GM19328 (cell line): ENCODE results near the gene PDE3B.
A peak's percentile ranks its signal among the peaks of the same experiment; 100 is the strongest.
"Not testable (repeated sequence)": the region's sequence is repeated elsewhere in the genome, so short reads cannot be mapped to it uniquely, and the experiment has no call there.

ENCODE experiments used
- ATAC-seq: cut with Tn5 transposase; IDR thresholded peaks from one replicate; pipeline ENCODE4 v1.9.1; 2021; ENCODE audit warnings: mild to moderate bottlenecking, moderate library complexity; ENCODE audit not compliant: unreplicated experiment

The PDE3B gene

DNA sequence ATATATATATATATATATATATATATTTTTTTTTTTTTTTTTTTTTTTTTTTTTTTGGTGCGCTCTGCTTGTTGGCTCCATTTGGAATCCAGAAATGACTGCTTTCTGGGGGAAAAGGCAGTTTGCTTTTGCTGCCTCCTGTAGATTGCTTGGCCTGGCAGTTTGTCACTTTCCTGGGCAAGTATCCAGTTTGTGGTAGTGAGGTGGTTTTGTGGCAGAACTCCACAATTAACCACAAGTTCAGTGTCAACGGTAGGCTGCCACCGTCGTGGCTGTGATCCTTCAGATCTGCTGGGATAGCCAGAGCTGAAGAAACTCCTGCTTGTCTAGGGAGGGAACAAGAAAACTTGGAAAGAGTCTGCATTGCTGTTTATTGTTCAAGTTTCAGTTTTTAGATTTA lies 5.0 kb upstream of the PDE3B start:
- ATAC-seq: no peak

DNA sequence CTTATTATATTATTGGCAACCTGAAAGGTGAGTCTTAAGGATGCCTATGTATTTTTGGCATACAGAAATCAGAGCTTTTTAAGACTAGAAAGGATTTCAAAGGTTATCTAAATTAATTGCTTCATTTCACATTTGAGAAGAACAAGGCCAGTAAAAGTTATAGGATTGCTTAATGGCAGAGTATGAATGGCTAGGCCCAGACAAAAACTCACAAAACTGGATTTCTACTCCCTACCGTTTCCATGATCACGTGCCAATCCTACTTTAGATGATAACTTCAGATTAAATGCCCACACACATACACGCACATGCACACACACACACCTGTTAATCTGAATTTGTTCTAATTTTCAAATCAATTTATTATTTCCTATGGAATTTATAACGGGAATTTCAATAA lies 1.8 kb upstream of the PDE3B start:
- ATAC-seq: no peak

DNA sequence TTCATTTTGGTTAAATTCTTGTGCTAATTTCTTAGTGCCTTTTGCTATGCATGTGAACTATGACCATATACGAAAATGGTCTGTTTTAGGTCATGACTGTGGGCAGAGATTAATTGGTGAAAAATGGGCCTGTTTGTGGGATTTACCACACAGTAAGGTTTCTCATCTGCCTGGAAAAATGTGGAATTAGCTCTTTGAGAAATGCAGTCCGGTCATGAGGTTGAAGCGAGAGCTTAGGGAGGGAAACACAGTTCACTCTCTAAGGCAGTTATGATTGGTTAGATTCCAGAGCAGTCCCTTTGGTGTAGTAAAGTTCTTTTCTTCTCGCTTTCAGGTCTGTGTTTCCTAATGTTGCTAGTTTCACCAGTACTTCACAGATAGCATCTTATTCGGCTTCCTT lies 1.2 kb upstream of the PDE3B start:
- ATAC-seq: no peak

DNA sequence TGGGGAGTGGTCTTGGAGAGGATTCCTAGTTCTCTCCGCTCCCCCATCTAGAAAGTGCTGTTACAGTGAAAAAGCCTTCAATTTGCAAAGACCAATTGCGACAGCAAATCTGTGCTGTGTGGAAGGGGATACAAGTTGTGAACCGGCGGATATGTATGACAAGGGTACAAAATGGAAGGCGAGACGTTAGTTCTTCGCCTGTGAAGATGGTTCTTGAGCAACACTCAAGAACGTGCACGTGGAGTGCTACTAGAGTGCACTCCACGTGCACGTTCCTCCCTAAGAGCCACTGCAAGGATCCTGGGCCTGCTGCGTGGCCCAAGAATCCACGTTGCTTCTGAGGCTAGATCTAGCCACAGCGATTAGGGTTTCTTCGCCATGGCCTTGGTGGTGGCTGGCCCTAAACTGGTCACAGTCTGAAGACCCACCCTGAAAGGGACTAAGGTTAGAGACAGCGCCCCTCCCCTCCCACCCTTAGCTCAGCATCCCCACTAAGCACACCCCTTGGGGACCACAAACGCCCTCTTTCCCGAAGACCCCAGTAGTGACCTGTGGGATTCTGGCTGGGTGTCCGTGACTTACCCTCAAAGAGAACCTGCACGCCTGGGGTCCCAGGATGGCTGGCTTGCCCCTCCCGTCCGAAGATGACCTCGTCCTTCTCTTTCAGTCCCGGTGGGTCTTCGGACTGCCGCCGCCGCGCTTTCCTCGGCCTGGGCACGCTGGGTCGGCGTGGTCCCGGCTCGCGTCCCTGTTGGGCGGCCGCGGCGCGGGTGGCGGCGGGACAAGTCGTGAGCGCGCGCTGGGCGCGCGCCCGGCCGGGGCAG lies 519 bp upstream of the PDE3B start:
- no peak for ATAC-seq

DNA sequence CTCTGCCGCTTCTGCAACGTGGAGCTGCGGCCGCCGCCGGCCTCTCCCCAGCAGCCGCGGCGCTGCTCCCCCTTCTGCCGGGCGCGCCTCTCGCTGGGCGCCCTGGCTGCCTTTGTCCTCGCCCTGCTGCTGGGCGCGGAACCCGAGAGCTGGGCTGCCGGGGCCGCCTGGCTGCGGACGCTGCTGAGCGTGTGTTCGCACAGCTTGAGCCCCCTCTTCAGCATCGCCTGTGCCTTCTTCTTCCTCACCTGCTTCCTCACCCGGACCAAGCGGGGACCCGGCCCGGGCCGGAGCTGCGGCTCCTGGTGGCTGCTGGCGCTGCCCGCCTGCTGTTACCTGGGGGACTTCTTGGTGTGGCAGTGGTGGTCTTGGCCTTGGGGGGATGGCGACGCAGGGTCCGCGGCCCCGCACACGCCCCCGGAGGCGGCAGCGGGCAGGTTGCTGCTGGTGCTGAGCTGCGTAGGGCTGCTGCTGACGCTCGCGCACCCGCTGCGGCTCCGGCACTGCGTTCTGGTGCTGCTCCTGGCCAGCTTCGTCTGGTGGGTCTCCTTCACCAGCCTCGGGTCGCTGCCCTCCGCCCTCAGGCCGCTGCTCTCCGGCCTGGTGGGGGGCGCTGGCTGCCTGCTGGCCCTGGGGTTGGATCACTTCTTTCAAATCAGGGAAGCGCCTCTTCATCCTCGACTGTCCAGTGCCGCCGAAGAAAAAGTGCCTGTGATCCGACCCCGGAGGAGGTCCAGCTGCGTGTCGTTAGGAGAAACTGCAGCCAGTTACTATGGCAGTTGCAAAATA lies 816 bp downstream of the PDE3B start:
- ATAC-seq: peak; percentile 43

DNA sequence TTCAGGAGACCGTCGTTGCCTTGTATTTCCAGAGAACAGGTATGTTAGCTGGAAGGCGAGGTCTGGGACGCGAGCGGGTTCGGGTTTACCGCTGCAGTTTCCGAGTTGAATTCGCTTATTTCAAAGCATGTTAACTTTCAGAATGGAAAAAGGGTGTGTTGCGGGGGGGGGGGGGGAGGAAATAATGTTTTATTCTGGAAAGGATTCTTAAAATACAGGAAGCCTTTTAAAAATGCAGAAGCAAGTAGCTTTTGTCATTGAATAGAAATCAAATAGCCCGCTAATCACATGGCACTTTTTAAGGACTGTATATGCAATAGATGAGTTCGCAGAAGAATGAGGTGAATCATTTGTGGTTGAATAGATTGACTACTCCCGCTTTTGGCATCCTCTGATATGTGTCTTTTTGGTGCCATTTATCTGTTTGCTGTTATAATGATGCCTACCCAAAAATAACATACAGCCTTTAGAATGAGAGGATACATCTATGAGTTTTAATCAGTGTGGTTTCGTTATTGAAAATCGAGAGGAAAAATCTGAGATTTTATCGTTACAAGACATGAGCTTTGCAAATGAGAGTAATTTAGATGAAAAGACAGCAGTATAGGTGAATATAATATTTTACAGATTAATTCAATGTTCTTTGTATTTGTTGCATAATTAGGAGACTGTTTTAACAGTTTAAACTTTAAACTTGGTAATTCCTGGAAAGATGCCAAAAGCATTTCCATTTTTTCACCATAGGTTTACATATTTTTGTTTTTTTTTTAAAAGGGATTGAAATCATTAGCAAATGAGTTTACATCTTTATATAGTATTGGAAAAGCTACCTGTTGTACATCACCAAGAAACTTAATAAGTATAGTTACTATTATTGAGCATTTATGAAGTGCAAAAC lies 1.7 kb downstream of the PDE3B start:
- ATAC-seq: no peak

DNA sequence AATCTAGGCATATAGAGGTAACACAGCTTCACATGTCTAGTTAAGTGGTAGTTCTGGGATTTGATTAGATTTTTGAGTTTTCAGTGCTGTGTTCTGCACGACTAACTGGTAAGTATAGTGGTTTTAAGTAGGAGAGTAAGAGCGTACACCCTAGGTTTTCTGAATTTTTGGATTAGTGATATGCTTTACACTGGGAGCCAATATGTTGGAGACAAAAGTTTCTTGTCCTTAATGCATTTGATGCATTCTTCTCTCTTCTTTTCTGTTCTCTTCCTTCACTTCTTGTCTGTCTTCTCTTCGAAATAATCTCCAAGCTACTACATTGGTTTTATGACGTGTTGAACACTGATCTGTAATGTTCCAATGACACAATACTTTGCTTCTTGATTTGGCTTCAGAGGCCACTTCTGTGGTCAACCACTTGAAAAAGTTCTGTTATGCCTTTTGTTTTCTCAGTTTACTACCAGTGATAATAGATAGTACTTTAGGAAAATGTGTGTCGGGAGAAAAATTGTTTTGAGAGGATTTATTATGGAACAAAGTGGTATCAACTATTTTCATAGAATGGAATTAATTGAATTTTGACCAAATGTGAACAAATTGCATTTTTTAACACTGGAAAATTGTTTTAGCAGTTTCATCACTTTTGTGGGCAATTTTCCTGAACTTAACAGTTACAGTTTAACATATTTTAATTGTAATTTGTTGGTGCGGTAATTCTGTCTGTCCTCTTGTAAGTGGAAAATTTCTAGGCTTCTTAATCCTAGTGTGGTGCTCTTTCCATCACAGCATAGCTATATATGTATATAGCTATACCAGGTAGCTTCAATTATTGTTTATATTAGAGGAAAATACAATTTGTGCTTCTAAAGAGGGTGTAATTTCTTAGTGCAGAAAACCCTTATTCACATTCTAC lies 2.6 kb downstream of the PDE3B start:
- no peak for ATAC-seq

DNA sequence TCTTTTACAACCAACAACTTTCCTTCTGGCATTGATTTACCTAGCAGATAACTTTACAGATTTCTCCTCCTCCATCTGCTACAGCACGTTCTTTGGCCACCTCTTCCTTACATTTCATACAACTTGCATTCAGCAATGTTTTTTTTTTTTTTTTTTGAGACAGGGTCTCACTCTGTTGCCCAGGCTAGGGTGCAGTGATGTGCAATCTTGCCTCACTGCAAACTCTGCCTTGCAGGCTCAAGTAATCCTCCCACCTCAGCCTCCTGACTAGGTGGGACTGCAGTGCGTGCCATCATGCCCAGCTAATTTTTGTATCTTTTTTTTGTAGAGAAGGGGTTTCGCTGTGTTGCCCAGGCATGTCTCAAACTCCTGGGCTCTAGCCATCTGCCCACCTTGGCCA lies 6.5 kb downstream of the PDE3B start:
- no peak for ATAC-seq

DNA sequence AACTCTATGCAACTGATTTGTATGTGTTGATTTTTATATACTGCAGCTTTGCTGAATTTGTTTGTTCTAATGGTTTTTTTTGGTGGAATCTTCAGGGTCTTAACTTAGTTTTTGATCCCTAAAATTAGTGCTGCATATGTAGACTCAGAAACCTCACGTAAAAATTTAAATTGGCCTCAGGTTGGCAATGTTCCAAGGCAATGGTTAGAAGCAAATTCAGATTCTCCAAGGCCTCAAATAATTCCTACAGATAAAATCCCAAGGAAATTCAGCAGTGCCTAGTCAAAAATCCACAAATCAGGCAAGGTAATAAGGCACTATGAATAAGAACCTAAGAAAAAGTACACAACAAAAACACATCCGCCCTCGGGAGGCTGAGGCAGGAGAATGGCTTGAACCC lies 9.5 kb downstream of the PDE3B start:
- ATAC-seq: no peak

DNA sequence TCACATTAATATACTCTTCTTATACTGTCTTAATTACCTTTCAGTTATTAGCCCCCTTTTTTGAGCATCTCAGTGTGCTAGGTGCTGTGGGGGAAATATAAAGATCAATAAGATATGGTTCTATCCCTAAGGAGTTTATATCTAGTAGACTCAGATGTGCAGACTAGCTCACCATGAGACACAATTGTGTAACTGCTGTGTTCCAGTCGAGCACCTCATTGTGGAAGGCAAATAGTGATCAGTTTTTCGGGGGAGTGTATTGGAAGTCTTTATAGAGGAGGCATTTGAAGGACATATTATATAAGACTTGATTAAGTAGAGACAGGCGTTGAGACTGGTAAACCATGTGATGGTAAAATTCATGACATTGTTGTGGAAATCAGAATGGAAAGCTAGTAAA lies 11.8 kb downstream of the PDE3B start:
- no peak for ATAC-seq

DNA sequence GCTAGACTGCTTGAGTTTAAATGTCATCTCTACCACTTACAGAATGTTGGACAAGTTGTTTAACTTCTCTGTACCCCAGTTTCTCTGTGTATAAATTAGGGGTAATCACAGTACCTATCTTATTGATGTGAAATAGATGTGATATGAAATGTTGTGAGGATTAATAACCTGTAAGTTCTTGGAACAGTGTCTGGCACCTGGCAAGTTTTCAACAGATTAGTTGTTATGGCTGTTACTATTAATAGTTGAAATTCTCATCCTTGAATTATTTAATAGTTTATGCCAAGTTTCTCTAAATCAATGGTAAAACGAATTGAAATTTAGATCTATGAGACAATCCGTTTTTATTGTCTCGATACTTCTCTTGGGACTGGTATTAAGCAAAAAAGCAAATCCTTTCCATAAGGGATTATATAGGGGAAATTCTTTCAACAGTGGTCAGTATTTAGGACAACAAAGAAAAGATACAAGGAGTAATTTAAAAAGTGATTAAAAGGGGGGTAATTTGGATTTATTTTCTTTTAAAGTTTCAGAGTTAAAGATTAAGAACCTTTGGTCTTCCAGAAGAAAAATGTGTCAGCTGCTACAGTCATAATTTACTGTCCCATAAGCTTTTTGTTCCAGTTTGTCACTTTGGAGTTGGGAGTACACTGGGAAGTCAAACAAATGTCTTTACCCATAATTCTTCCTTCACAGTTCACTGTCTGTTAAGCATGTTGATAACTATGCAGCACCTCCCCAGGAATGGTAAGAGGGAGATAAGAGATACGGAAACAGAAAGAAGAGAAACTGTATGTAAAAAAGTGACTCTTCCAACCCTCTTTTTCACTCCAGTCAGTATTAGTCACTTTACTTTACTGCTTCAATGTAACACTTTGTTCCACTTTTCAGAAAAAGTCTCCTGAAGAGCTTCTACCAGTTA lies 13.2 kb downstream of the PDE3B start:
- no peak for ATAC-seq

DNA sequence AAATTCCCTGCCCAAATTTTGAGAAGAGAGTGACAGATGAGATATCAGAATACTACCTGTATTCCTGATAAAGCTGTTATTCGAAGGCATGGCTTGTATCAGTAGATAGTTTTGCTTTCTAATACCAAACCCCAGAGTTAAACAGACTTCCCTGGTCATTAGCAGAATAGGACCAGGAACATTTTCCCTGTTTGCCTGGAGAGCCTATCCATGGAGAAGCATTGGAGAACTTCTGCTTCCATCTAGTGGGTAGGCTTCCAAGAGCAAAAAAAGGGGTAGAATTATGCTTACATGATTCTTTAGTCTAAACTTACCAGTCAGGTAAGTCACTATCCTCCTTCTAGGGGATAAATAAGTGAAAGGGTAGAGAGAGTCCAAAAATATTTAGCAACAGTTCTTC lies 14.2 kb downstream of the PDE3B start:
- ATAC-seq: no peak

DNA sequence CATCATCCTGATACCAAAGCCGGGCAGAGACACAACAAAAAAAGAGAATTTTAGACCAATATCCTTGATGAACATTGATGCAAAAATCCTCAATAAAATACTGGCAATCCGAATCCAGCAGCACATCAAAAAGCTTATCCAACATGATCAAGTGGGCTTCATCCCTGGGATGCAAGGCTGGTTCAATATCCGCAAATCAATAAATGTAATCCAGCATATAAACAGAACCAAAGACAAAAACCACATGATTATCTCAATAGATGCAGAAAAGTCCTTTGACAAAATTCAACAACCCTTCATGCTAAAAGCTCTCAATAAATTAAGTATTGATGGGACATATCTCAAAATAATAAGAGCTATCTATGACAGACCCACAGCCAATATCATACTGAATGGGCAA lies 21.3 kb downstream of the PDE3B start:
- not testable (repeated sequence) for ATAC-seq

DNA sequence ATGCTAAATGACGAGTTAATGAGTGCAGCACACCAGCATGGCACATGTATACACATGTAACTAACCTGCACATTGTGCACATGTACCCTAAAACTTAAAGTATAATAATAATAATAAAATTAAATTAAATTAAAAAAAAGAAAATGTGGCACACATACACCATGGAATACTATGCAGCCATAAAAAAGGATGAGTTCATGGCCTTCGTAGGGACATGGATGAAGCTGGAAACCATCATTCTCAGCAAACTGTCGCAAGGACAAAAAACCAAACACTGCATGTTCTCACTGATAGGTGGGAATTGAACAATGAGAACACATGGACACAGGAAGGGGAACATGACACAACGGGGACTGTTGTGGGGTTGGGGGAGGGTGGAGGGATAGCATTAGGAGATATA lies 23.7 kb downstream of the PDE3B start:
- ATAC-seq: not testable (repeated sequence)

DNA sequence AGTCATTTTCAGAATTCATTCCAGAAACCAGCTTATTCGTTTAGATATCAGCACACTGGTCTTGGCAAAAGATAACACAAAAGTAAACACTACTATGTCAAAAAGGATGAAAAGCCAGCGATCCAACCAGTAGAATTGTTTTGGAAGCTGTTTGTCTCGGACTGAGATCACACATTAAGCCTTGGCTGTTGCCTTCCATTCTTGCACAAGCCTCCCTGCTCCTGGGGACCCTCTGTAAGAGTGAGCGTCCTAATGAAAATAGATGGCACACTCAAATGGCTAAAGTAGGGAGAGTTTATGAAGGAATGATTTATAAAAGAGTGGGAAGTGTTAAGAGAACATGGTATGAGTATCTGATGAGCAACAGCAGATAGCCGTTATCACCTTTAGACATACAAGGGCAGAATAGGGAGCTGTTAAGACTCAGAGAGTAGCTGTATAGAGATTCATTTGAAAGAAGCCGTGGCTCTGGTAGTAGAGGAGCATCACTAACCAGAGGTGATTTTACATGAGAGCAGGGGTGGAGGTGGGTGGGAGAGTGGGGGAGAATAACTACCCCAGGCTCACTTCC lies 25.2 kb downstream of the PDE3B start:
- ATAC-seq: no peak

DNA sequence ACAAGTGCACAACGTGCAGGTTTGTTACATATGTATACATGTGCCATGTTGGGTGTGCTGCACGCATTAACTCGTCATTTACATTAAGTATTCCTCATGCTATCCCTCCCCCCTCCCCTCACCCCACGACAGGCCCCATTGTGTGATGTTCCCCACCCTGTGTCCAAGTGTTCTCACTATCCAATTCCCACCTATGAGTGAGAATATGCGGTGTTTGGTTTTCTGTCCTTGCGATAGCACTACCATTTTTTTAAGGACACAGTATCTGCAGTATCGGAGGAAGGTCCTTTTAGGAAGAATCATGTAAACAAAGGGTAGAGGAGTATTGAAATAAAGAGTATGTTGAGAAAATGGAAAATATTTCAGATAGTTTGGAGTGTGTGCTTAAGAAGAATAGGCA lies 25.9 kb downstream of the PDE3B start:
- no peak for ATAC-seq

DNA sequence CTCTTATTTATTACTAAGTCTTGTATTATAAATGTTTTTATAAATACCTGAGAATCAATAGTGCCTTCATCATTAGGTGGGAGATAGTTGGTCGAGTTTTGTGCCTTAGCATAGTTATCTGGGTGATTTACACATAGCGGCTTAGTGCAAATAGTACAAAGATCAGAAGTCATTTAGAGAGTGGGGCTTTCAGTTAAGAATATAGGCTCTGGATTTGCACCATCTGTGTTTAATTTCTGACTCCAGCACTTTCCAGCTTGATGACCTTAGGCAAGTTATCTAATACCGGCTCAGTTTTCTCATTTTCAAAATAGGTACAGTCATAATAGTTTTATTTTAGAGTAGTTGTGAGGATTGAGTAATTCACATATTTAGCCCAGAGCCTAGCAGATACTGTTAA lies 26.4 kb downstream of the PDE3B start:
- no peak for ATAC-seq

DNA sequence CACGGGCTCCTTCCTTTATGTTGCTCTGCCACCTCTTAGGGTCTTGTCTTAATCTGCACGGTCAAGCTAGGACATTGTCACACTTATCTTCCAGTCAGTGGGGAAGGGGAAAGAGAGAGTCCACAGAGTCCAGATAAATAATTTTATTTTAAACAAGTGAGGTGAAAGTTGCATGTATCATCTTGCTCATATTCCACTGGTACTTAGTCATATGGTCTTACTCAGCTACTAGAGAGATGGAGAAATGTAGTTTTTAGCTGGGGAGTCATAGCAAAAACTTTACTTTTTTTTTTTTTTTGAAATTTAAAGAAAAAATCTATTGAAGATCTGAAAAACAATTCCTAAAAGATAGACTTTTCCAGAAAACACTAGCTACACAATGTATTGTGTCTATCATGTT lies 29.0 kb downstream of the PDE3B start:
- no peak for ATAC-seq

DNA sequence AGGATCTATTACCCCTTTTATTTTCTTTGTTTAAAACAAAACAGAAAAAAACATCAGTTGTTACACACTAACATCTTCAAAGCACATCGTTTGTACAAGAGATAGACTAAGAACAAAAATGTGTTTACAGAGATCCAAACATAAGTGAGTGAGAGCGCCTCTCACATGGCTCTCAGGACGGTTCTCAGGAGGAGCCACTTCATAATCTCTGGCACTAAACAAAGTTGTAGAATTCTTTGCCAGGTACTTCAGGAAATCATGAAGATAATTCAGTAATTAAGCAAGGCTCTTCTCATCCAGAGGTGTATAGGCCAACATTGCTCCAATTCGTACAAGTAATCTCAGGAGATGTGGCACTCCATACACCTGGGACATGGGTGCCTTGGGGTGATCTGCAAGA lies 29.8 kb downstream of the PDE3B start:
- no peak for ATAC-seq
